HEK293T (cell line): ENCODE measurements around the gene KNL1.

ENCODE experiments used
- ARNT ChIP-seq: fragments of 450-650 bp; IDR thresholded peaks from 2 replicates; pipeline ENCODE4 v1.6.1; 2017; ENCODE audit warnings: mild to moderate bottlenecking
- BHLHE40 ChIP-seq: fragments of 450-650 bp; IDR thresholded peaks from 2 replicates; pipeline ENCODE4 v1.6.1; 2016; ENCODE audit warnings: mild to moderate bottlenecking, moderate library complexity, borderline replicate concordance
- CTBP1 ChIP-seq: fragments of 450-650 bp; IDR thresholded peaks from 2 replicates; pipeline ENCODE4 v1.6.1; 2016; ENCODE audit warnings: borderline replicate concordance
- FOXA1 ChIP-seq: fragments of 450-650 bp; IDR thresholded peaks from 2 replicates; pipeline ENCODE4 v1.6.1; 2016; ENCODE audit warnings: mild to moderate bottlenecking
- FOXM1 ChIP-seq: fragments of 450-650 bp; IDR thresholded peaks from 2 replicates; pipeline ENCODE4 v1.6.1; 2017; ENCODE audit warnings: mild to moderate bottlenecking, borderline replicate concordance
- NFRKB ChIP-seq: fragments of 450-650 bp; IDR thresholded peaks from 2 replicates; pipeline ENCODE4 v1.6.1; 2016; ENCODE audit warnings: mild to moderate bottlenecking, moderate library complexity
- SP1 ChIP-seq: fragments of 450-650 bp; IDR thresholded peaks from 2 replicates; pipeline ENCODE4 v1.6.1; 2017

DNA sequence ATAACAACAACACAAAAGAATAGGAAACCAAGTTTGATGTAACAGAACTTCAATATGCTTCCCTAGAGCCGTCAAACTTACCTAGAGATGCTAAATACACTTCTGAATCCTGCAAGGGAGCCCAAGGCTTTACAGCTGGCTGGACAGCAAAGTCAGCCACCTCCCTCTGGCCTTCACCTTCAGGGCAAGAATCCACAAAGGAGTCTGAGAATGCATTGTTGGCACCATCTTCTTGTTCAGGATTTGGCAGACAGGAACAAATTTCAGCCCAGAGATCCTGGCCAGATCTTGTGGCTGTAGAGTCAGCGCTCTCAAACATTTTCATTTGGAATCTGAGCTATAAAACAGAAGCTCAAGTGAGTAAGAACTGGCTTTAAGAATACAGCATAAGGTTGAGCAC lies 31.4 kb upstream of the KNL1 start:
- TF ChIP-seq SP1 (no peak), ARNT (no peak), FOXA1 (no peak), NFRKB (no peak), FOXM1 (no peak), CTBP1 (no peak), BHLHE40 (no peak)
